AG10803 (cell line): ENCODE data around the gene DCPS.

Experiments used
- DNase-seq: peaks from one replicate; pipeline ENCODE4 v3.0.0; 2010; ENCODE audit warnings: low read depth
- H3K4me3 ChIP-seq: 2 replicates; pipeline ENCODE4 v1.5.1; 2011; ENCODE audit warnings: mild to moderate bottlenecking, low read length, control low read depth
- CTCF ChIP-seq: conservative IDR thresholded peaks from 2 replicates; pipeline ENCODE4 v1.5.1; 2011; ENCODE audit warnings: mild to moderate bottlenecking, low read length, control low read depth, inconsistent platforms

DCPS gene

GRCh38 chr11:126279191-126279590, 24.7 kb upstream of the DCPS start:
- TF ChIP-seq CTCF = no peak
- DNase-seq = no peak
- H3K4me3 ChIP-seq = no peak overlapping the region

- H3K4me3 ChIP-seq = no peak overlapping the region
- no peak for TF ChIP-seq CTCF
- no peak for DNase-seq
Measured at GRCh38 chr11:126280595-126280994, 23.3 kb upstream of the DCPS start.

- TF ChIP-seq CTCF = no peak
- no peak for DNase-seq
- H3K4me3 ChIP-seq = no peak overlapping the region
Measured at GRCh38 chr11:126281245-126281644, 22.6 kb upstream of the DCPS start.

GRCh38 chr11:126281666-126282175, 22.1 kb upstream of the DCPS start:
- no peak for TF ChIP-seq CTCF
- H3K4me3 ChIP-seq = no peak overlapping the region
- DNase-seq = no peak

- peak; percentile 47 for DNase-seq
- peak overlapping the region; percentile 79 for H3K4me3 ChIP-seq
- TF ChIP-seq CTCF = no peak
Measured at GRCh38 chr11:126282361-126282735, 21.5 kb upstream of the DCPS start.

- DNase-seq = peak; percentile 52
- no peak for TF ChIP-seq CTCF
- H3K4me3 ChIP-seq = peak within 1 kb of the TSS; percentile 79
Measured at GRCh38 chr11:126282736-126283591, 20.9 kb upstream of the DCPS start, which contains the start of gene TIRAP. Gene TIRAP, plus strand, starts transcription at chr11:126283093. Its CDS starts 7,802 bp downstream, at chr11:126290895.

- H3K4me3 ChIP-seq = no peak overlapping the region
- DNase-seq = peak; percentile 87
- no peak for TF ChIP-seq CTCF
Measured at GRCh38 chr11:126284829-126285228, 19.0 kb upstream of the DCPS start.
